Measurements from ENCODE around the gene CDHR3. TPM values are rescaled to one million over a fixed set of nuclear protein-coding genes. Genes with fewer than 3 reads are reported as not detected.

CDHR3 gene
- total RNA-seq, 4 donors from 2014 or later: 5.4 to 7.9 (median 5.9) TPM; not detected in 1

- H3K4me1 ChIP-seq: no peaks in the 10 kb centered on the region
- no peaks in the 10 kb centered on the region for H3K36me3 ChIP-seq
- H3K27me3 ChIP-seq: no peaks in the 10 kb centered on the region
- DNase-seq: no peak
- H3K27ac ChIP-seq: no peak overlapping the region
- intact Hi-C loops (cut with DNase I; ENCODE audit: low total_unique reads): no loop called here
- no peaks in the 10 kb centered on the region for H3K9me3 ChIP-seq
- TF ChIP-seq CTCF (IDR thresholded peaks at IDR 0.05): no peak
- TF ChIP-seq POLR2A (IDR thresholded peaks at IDR 0.05): no peak
- H3K4me3 ChIP-seq: no peak overlapping the region
These were observed 113.5 kb downstream of the CDHR3 start for GRCh38 chr7:106076537-106076936.

GRCh38 chr7:106080300-106080987 is 117.4 kb downstream of the CDHR3 start:
- DNase-seq: no peak

GRCh38 chr7:106082087-106082854 is 119.2 kb downstream of the CDHR3 start:
- H3K36me3 ChIP-seq: no peaks in the 10 kb centered on the region
- H3K27ac ChIP-seq: no peak overlapping the region
- H3K4me1 ChIP-seq: no peaks in the 10 kb centered on the region
- intact Hi-C loops (cut with DNase I; ENCODE audit: low total_unique reads): no loop called here
- TF ChIP-seq POLR2A (IDR thresholded peaks at IDR 0.05) (no peak), CTCF (IDR thresholded peaks at IDR 0.05) (no peak)
- H3K27me3 ChIP-seq: no peaks in the 10 kb centered on the region
- DNase-seq: no peak
- no peaks in the 10 kb centered on the region for H3K9me3 ChIP-seq
- no peak overlapping the region for H3K4me3 ChIP-seq

More at GRCh38 chr7:106080300-106080987, 117.4 kb downstream of the CDHR3 start:
- no peaks in the 10 kb centered on the region for H3K9me3 ChIP-seq
- no peaks in the 10 kb centered on the region for H3K36me3 ChIP-seq
- H3K27ac ChIP-seq: no peak overlapping the region
- no peaks in the 10 kb centered on the region for H3K4me1 ChIP-seq
- intact Hi-C loops (cut with DNase I; ENCODE audit: low total_unique reads): no loop called here
- H3K27me3 ChIP-seq: no peaks in the 10 kb centered on the region
- no peak overlapping the region for H3K4me3 ChIP-seq
- TF ChIP-seq POLR2A (IDR thresholded peaks at IDR 0.05): no peak
- no peak for TF ChIP-seq CTCF (IDR thresholded peaks at IDR 0.05)

Other genes starting within 250 kb of the CDHR3 start
- gene ATXN7L1, start 86.7 kb upstream of the CDHR3 start, total RNA-seq: 10 to 100 TPM in 2 of 4 donors, 1 to 10 TPM in 2; 4.4 to 22.4 (median 11.0) TPM
- 100 to 1,000 TPM; 123 to 220 (median 131) TPM for gene SYPL1, start 149.0 kb downstream of the CDHR3 start, total RNA-seq